MG63 (cell line): ENCODE results near the gene NKD2. TPM values are rescaled to one million over a fixed set of nuclear protein-coding genes. Genes with fewer than 3 reads are reported as not detected.

Experiments used
- DNase-seq: peaks from one replicate; pipeline ENCODE4 v3.0.0-alpha.2; 2020
- H3K27me3 ChIP-seq: fragments of 250-450 bp; sonication (Bioruptor Pico); 2 replicates; pipeline ENCODE4 v1.5.1; 2020; ENCODE audit warnings: mild to moderate bottlenecking, moderate library complexity
- H3K36me3 ChIP-seq: fragments of 250-450 bp; sonication (Bioruptor Pico); 2 replicates; pipeline ENCODE4 v1.5.1; 2020; ENCODE audit warnings: mild to moderate bottlenecking, moderate library complexity
- H3K4me3 ChIP-seq: fragments of 250-450 bp; sonication (Bioruptor Pico); 2 replicates; pipeline ENCODE4 v1.5.1; 2020; ENCODE audit warnings: mild to moderate bottlenecking, moderate library complexity
- H3K9me3 ChIP-seq: fragments of 250-450 bp; sonication (Bioruptor Pico); 2 replicates; pipeline ENCODE4 v1.5.1; 2020; ENCODE audit warnings: mild to moderate bottlenecking, moderate library complexity
- total RNA-seq: library from RNA; depleted of rRNA; stranded (reverse); fragments of >200 nt; shearing (Covaris generic); gene quantifications from 2 replicates; pipeline ENCODE4 v1.2.3, GENCODE V29; 2014; ENCODE audit warnings: low replicate concordance

NKD2 gene
- total RNA-seq, 1 experiment from 2014 or later: 3.4 TPM

DNA sequence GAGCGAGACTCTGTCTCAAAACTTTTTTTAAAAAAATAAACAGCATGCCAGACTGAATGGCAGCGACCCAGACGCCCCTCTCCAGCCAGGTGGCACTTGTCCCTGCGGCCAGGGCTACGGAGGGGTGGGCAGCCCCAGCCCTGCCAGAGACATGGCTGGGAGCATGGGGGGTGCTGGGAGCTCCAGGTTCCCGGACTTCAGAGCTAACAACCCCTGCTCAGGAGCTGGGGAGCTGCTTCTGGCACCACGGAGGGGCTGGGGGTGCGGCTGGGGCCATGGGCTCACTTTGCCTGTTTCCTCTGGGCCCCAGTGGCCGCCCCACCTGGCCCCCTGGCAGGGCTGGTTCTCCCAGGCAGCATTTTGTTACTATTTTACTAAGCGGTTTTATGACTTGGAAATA, 53.3 kb downstream of the NKD2 start:
- no peak for DNase-seq
- Histone ChIP-seq H3K4me3 (no peak overlapping the region), H3K9me3 (no peaks in the 10 kb centered on the region), H3K36me3 (peaks cover 75% of the 10 kb centered on the region), H3K27me3 (no peaks in the 10 kb centered on the region)

DNA sequence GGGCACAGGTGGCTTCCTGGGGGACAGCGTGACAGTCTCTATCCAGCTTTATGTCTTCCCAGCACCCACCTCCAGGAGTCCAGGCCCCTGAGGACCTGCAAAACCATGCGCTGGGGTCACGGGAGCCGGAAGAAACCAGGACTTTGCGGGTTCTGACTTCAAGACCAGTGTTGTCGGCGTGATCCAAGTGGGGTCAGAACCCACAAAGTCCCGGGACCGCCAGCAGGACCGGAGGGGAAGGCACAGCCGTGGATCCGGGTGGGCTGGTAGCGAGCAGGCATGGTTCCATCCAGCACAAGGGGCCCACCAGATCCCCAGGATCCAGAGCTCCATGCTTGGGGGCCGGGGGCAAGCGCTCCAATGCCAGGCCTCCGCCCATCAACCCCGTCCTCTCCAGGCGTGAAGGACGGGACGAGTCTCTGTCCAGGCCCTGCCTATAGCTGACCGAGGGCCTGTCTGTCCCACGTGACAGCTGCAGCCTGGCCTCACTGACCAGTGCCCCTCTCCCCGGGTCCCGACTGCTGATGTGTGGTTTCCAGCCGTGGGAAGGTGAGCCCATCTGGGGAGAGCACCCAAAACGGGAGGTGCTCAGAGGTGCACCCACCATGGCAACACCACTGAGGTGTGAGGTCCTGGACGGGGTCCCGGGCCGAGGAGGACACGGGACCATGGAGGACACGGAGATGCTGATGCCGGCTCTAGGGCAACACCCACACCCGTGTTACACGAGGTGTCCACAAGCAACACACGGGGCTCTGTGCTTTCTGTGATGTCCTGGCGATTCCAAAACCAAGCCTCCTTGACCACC, 54.4 kb downstream of the NKD2 start:
- Histone ChIP-seq H3K9me3 (no peaks in the 10 kb centered on the region), H3K36me3 (peaks cover 73% of the 10 kb centered on the region), H3K27me3 (no peaks in the 10 kb centered on the region), H3K4me3 (no peak overlapping the region)
- DNase-seq: no peak

DNA sequence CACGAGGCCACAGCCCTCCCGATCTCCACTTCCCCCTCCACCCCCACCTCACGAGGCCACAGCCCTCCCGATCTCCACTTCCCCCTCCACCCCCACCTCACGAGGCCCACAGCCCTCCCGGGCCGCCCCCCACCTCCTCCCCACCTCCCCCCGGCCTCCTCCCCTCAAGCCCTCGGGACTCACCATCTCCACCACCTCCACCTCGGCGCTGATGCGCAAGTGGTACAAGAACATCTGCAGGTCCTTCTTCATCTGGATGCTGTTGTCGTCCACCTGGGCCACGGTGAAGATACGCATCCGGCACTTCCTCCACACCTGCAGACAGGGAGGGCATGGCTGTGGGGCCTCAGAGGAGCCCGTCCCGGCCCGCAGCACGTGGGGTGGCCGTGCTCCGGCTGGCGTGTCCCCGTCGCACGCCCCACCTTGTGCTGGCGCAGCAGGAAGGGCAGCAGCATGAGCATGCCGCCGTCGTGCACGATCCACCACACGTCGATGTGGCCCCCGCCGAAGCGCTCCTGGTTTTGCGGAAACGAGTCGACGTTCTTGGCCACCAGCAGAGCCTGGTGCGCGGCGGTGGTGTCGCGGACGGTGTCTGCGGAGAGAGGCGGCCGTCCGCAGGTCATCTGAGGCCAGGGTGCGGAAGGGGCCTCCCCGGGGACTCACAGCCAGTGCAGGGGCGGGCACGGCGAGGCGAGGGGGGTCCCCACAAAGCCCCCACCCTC, 55.2 kb downstream of the NKD2 start:
- no peaks in the 10 kb centered on the region for H3K9me3 ChIP-seq
- peaks cover 71% of the 10 kb centered on the region for H3K36me3 ChIP-seq
- DNase-seq: no peak
- no peaks in the 10 kb centered on the region for H3K27me3 ChIP-seq
- no peak overlapping the region for H3K4me3 ChIP-seq

DNA sequence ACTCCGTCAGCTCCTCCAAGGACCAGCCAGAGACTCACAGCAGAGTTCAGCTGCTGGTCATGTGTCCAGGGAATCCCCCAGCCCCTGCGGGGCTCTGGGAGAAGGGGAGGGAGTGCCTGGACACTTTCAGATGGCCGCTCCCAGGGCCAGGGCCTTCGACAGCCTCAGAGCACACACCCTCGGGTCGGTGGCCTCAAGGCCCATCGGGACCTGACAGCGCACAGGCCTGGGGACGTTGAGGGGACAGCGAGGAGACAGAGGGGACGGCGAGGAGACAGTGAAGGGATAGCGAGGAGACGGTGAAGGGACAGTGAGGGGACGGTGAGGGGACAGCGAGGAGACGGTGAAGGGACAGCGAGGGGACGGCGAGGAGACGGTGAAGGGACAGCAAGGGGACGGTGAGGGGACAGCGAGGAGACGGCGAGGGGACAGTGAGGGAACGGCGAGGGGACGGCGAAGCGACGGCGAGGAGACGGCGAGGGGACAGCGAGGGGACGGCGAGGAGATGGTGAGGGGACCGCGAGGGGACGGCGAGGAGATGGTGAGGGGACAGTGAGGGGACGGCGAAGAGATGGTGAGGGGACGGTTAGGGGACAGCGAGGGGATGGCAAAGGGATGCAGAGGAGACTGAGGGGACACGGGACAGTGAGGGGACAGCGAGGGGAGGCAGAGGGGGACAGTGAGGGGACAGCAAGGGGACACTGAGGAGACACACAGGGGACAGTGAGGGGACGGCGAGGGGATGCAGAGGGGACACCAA, 56.0 kb downstream of the NKD2 start:
- H3K9me3 ChIP-seq: no peaks in the 10 kb centered on the region
- peaks cover 71% of the 10 kb centered on the region for H3K36me3 ChIP-seq
- H3K4me3 ChIP-seq: no peak overlapping the region
- no peak for DNase-seq
- H3K27me3 ChIP-seq: no peaks in the 10 kb centered on the region

DNA sequence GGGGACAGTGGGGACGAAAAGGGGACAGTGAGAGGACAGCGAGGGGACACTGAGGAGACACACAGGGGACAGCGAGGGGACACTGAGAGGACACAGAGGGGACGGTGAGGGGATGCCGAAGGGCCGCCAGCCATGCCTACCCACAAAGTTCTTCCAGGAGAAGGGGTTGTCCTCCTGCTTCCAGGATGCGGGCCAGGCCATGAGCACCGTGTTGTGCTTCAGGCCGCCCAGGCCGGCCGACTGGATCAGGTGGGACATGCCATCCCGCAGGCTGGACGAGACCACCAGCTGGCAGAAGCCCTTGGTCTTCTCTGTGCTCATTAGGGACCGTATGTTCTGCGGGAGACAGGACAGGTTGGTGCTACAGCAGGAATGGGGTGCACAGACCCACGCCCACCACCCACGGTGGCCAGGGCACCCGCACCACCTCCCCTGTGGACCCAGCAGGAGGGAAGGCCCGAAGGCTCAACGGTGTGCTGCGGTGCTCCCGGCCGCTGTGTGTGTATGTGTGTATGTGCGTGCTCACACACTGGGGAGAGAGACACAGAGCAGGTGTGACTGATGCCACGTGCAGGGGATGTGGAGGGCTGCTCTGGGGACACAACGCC, 56.6 kb downstream of the NKD2 start:
- H3K27me3 ChIP-seq: no peaks in the 10 kb centered on the region
- DNase-seq: no peak
- H3K4me3 ChIP-seq: no peak overlapping the region
- H3K36me3 ChIP-seq: peaks cover 65% of the 10 kb centered on the region
- H3K9me3 ChIP-seq: no peaks in the 10 kb centered on the region

DNA sequence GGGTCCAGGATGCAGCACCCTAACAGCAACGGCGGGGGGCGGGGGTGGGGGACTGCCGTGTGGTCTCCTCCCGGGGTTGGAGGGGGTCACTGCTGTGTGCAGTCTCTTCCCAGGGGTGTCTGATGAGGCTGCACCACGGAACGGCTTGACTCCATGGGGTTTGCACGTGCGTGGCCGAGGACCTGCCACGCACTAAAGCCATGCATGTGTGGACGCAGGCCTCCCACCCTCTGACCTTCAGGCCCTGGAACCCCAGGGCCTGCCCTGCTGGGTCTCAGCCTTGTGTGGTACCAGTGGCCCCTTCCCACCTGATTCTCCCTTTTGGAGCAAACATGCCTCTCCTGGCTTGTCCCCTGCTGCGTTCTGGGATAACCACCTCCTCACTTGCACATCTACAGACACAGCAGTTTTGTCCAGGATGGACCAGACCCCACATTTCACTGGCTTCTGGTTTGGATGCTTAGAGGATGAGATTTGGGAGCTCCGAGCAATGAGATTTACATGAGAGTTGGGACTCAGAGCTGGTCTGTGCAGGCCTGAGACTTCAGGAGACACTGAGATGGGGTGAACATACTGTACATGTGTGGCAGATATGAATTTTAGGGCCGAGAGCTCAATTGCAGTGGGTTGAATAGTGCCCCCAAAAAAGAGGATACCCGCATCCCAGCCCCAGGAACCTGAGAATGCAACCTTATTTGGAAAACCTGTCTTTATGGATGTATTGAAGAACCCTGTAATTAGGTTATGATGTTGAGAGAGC, 57.5 kb downstream of the NKD2 start:
- Histone ChIP-seq H3K27me3 (no peaks in the 10 kb centered on the region), H3K9me3 (no peaks in the 10 kb centered on the region)
- no peak for DNase-seq

DNA sequence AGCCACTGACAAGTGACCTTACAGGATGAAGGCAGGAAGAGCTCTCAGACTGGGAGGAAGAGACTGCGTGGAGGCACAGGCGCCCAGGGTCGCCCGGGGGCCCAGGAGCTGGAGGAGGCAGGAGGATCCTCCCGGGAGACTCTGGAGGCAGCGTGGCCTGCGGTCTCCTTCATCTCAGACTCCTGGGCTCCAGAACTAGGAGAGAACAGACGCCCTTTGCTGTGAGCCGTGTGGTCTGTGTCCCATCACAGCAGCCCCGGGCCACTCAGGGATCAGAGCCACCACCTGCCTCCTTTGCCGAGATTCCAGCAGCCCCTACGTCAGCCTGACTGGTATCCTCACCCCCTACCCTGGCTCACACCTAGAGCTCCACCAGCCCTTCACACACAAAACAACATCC, 58.1 kb downstream of the NKD2 start:
- no peak for DNase-seq
- Histone ChIP-seq H3K9me3 (no peaks in the 10 kb centered on the region), H3K4me3 (no peak overlapping the region), H3K27me3 (no peaks in the 10 kb centered on the region), H3K36me3 (peaks cover 60% of the 10 kb centered on the region)

More for the DNA sequence above, 57.5 kb downstream of the NKD2 start:
- H3K4me3 ChIP-seq: no peak overlapping the region
- peaks cover 60% of the 10 kb centered on the region for H3K36me3 ChIP-seq

DNA sequence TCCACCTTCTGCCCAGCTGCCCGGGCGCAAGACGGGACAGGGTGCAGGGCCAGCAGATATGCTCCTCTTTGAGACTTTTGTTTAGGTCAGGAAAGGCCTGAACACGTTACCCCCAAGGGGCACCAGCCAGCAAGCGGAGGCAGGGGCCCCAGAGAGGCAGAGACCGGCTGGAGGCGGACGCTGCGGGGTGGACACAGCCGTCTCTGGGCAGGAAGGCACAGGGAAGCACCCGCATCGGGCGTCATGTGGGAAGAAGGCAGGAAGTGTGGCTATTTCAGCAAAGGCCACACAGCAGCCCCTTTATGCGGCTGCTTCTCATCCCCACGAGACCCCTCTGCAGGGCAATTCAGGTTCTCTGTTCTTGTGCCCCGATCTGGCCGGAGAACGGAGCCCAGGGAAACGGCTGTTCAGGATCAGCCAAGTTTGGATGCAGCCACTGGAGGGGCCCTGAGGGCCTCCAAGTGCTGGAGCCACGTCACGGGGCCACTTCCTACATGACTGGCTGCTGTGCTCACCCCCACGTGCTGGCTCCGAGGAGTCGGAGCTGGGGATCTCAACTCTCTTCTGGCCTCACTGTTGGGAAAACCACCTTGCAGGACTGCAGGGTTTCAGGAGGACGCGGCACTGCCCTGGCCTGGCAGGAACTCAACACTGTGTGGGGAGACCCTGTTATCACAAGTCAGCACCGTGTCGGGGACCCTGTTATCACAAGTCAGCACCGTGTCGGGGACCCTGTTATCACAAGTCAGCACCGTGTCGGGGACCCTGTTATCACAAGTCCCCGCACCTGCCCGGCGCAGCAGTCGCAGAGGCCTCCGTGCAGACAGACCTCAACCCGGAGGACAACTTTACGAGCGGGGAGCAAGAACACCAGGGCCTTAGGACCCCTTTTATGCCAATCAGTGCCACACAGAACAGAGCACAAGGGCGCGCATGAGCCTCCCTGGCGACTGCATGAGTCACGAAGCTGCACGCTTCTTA, 58.8 kb downstream of the NKD2 start:
- DNase-seq: no peak
- peaks cover 55% of the 10 kb centered on the region for H3K36me3 ChIP-seq
- H3K9me3 ChIP-seq: no peaks in the 10 kb centered on the region
- no peaks in the 10 kb centered on the region for H3K27me3 ChIP-seq
- H3K4me3 ChIP-seq: no peak overlapping the region

DNA sequence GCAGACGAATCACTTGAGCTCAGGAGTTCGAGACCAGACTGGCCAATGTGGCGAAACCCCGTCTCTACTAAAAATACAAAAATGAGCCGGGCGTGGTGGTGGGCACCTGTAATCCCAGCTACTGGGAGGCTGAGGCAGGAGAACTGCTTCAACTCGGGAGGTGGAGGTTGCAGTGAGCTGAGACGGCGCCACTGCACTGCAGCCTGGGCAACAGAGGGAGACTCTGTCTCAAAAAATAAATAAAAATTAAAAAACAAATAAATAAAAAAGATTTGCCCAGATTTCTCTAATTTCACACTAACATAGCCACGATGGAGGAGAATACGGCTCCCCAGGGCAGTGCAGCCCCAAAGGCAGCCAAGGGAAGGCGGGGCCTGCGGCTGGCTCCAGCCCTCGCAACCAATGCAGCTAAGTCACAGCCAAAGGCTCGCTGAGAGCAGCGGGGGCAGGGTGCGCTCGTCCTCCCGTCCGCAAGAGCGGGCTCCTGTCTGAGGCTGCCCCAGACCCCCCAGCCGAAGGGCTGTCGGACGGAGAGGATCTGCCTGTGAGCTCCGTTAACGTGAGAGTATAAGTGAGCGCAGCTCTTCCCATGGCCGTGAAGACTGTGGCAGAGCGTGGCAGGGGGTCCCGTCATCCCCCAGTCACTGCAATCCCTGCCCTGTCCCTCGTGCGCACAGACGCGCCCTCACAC, 59.7 kb downstream of the NKD2 start:
- H3K4me3 ChIP-seq: no peak overlapping the region

DNA sequence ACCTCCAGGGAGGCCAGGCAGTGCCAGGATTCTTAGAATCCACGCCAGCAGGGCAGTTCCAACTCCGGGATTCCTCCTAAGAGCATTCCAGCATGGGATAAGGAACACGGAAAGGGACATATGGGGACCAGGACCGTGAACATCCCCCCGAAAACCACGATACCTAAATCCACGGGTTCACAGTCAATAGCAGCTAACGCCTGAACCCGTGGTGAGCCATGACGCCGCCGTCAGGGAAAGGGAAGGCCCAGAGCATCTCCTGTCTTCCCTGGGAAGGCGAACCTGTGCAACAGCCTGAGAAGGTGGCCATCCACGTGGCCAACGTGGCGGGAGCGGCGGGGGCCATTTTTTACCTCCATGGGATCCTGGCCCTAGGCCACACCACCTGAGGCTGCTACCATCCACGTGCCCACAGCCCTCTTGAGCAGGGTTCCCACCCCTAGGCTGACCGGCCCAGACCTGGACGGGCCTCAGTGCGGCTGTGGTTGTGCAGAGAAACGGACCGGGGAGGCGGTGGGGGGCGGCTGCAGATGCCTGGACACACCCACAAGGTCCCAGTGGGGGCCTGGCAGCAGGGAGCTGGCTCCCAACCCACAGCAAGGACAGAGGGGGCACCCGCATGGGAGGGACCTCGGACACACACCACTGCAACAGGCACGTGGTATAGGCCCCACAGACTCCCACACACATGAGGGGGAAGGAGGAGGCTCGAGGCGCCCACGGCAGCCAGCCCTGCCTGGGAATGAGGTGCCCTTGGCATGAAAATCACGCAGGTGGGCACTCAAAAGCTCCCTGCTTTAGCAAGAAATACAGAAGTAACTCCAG, 60.5 kb downstream of the NKD2 start:
- no peaks in the 10 kb centered on the region for H3K9me3 ChIP-seq
- DNase-seq: no peak
- no peak overlapping the region for H3K4me3 ChIP-seq
- H3K27me3 ChIP-seq: no peaks in the 10 kb centered on the region
- peaks cover 54% of the 10 kb centered on the region for H3K36me3 ChIP-seq

More for the DNA sequence above, 59.7 kb downstream of the NKD2 start:
- peaks cover 51% of the 10 kb centered on the region for H3K36me3 ChIP-seq
- no peaks in the 10 kb centered on the region for H3K9me3 ChIP-seq
- no peaks in the 10 kb centered on the region for H3K27me3 ChIP-seq
- no peak for DNase-seq

DNA sequence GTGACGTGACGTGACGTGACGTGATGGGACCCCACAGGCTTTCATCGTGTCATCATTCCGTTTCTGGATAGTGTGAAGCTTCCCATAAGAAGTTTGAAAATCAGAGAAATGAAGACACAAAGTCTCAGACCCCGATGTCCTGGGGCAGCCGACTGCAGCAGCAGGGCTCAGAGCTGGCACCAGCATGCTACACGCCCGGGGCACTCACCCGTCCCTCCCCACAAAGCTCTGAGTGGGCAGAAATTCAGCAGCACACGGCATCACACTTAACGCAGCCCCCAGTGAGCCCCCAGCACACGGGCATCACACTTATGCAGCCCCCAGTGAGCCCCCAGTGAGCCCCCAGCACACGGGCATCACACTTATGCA, 61.1 kb downstream of the NKD2 start:
- no peaks in the 10 kb centered on the region for H3K27me3 ChIP-seq
- peaks cover 55% of the 10 kb centered on the region for H3K36me3 ChIP-seq
- no peak for DNase-seq
- H3K4me3 ChIP-seq: no peak overlapping the region
- no peaks in the 10 kb centered on the region for H3K9me3 ChIP-seq

DNA sequence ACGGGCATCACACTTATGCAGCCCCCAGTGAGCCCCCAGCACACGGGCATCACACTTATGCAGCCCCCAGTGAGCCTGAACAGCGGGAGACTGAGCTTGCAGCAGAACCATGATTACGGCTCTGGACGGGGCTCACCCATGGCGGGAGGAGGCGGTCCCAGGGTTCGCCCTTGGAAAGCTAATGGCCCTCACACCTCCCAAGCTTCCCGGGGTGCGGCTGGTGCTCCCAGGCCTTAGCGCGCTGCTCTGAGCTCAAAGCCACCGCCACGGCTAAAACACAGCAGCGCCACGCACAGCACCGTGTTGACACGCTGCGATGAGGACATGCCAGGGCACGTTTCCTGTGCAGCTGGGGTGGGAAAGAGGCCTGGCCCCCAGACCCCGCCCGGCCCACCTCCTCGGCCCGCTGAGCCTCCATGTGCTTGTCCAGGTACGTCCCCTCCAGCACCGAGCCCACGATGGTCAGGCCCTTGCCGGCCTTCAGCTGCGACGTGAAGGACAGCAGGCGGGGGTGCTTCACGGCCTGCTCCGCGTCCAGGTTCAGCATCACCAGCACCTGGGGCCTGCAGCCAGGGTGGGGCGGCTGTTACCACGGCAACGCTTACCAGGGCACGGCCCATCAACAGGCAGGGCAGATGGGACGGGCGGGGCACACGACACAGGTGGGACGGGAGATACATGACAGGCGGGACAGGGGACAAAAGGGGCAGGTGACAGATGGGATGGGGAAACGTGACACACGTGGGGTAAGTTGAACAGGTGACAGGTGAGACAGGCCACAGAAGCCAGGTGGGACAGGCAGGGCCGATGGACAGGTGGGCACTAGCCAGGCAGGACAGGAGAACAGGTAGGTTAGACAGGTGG, 64.9 kb downstream of the NKD2 start:
- Histone ChIP-seq H3K36me3 (peaks cover 60% of the 10 kb centered on the region), H3K9me3 (no peaks in the 10 kb centered on the region), H3K27me3 (no peaks in the 10 kb centered on the region), H3K4me3 (no peak overlapping the region)
- no peak for DNase-seq

DNA sequence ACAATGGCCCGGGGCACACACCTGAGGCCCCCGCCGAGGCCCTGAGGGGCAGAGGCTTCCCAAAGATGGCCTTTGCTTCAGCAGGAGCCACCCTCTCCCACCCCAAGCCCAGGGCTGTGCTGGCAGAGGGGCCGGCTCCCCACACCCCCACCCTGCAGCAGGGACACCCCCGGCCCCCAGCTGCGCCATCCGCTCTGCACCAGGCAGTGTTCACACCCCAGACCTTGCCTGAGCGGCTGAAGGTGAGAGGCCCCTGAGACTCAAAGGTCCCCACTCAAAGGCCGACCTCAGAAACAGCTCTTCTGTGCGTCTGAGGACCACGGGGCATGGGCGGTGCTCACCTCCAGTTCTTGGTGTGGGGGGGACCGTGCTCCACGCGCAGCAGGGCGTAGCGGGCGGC, 65.6 kb downstream of the NKD2 start:
- Histone ChIP-seq H3K36me3 (peaks cover 58% of the 10 kb centered on the region), H3K4me3 (no peak overlapping the region), H3K9me3 (no peaks in the 10 kb centered on the region), H3K27me3 (no peaks in the 10 kb centered on the region)
- no peak for DNase-seq
